CD4-positive, alpha-beta T cell (primary cell): ENCODE data around the gene MTM1. TPM values are rescaled to one million over a fixed set of nuclear protein-coding genes. Genes with fewer than 3 reads are reported as not detected.

Experiments used
- ATAC-seq: fragments of 200-7000 bp; cut with Tn5 transposase; one replicate; pipeline ENCODE4 v1.10.0; 2022; ENCODE audit warnings: mild to moderate bottlenecking; ENCODE audit not compliant: poor library complexity
- CTCF ChIA-PET: fragments of 350-600 bp; sonication (Branson Sonifier 250); formaldehyde crosslinking; loops from one replicate; lab custom pipeline; 2021; ENCODE audit warnings: antibody characterized with exemption, inconsistent platforms; lab: Charles Lee
- POLR2A ChIA-PET: fragments of 350-600 bp; sonication (Branson Sonifier 250); formaldehyde crosslinking; loops from one replicate; lab custom pipeline; 2021; ENCODE audit warnings: antibody characterized with exemption, inconsistent platforms; lab: Charles Lee
- DNase-seq, 14 experiments: peaks; one replicate each; pipeline ENCODE4 v3.0.0-alpha.2; 2013 to 2020; ENCODE audit warnings: mixed read lengths in 2 of 14
- H3K27ac ChIP-seq, 2 donors: one replicate each; pipeline versions ENCODE4 v1.5.1 to v1.7.0; 2013; ENCODE audit warnings: low read length in 2 of 2, low read depth in 1 of 2, mild to moderate bottlenecking in 1 of 2
- H3K27me3 ChIP-seq, 2 experiments: 1 replicate in 1 of 2; 2 replicates in 1 of 2; pipeline versions ENCODE4 v1.6.1 to v1.7.0; 2013; ENCODE audit warnings: low read length in 2 of 2, control low read depth in 1 of 2, mild to moderate bottlenecking in 1 of 2, moderate library complexity in 1 of 2; ENCODE audit not compliant: insufficient read depth in 2 of 2, control insufficient read depth in 1 of 2
- H3K36me3 ChIP-seq: one replicate; pipeline ENCODE4 v1.6.1; 2013; ENCODE audit warnings: low read length, control low read depth; ENCODE audit not compliant: insufficient read depth
- H3K4me1 ChIP-seq: one replicate; pipeline ENCODE4 v1.6.1; 2013; ENCODE audit warnings: low read length, control low read depth; ENCODE audit not compliant: insufficient read depth
- H3K4me3 ChIP-seq: one replicate; pipeline ENCODE4 v1.5.1; 2013; ENCODE audit warnings: mild to moderate bottlenecking, low read length, moderate library complexity
- H3K9me3 ChIP-seq, 2 experiments: 1 replicate in 1 of 2; 2 replicates in 1 of 2; pipeline versions ENCODE4 v1.6.1 to v1.7.0; 2013; ENCODE audit warnings: low read length in 2 of 2, mild to moderate bottlenecking in 2 of 2, control low read depth in 1 of 2, moderate library complexity in 1 of 2; ENCODE audit not compliant: control insufficient read depth in 1 of 2, insufficient read depth in 1 of 2
- H3K27ac Mint-ChIP-seq: one replicate; pipeline ENCODE4 v1.8.0; 2020; ENCODE audit warnings: mixed read lengths
- H3K27me3 Mint-ChIP-seq: one replicate; pipeline ENCODE4 v1.8.0; 2021; ENCODE audit warnings: mixed read lengths
- H3K36me3 Mint-ChIP-seq: one replicate; pipeline ENCODE4 v1.8.0; 2021; ENCODE audit warnings: low read depth, mixed read lengths
- H3K4me1 Mint-ChIP-seq: one replicate; pipeline ENCODE4 v1.8.0; 2021; ENCODE audit warnings: low read depth, mixed read lengths
- H3K4me3 Mint-ChIP-seq: one replicate; pipeline ENCODE4 v1.8.0; 2020; ENCODE audit warnings: mild to moderate bottlenecking, mixed read lengths
- H3K9me3 Mint-ChIP-seq: one replicate; pipeline ENCODE4 v1.8.0; 2020; ENCODE audit warnings: mixed read lengths
- CTCF ChIP-seq: fragments of 200-600 bp; IDR thresholded peaks from one replicate; pipeline ENCODE4 v1.8.0; 2022; ENCODE audit warnings: antibody characterized with exemption, mild to moderate bottlenecking
- intact Hi-C, 2 experiments: fragments of 100-400 bp; cut with DNase I in 1 of 2; cut with micrococcal nuclease in 1 of 2; formaldehyde crosslinking; loops; one replicate each; pipeline versions ENCODE4 v1.15.1 to v1.9.0; 2023 to 2025; cut with DNase I, micrococcal nuclease
- total RNA-seq, 174 experiments: library from RNA in 2 of 174; stranded (reverse) in 2 of 174; gene quantifications; one replicate each; pipeline ENCODE4 v1.2.3 and lab custom pipeline; 2021 to 2026

Gene MTM1
- total RNA-seq, 2 experiments from 2014 or later = 20.6 to 26.9 TPM

- intact Hi-C loops = loop anchor here in 1 of 2 experiments (2.0 kb wide), 1 partner anchor 36 kb away; no protein-coding TSS in a partner anchor
- no peaks in the 10 kb centered on the region for H3K36me3 ChIP-seq
- no peak for TF ChIP-seq CTCF
- no peaks in the 10 kb centered on the region for H3K36me3 Mint-ChIP-seq
- H3K4me1 ChIP-seq = no peaks in the 10 kb centered on the region
- peaks cover 6% of the 10 kb centered on the region for H3K9me3 Mint-ChIP-seq
- ATAC-seq (no peak), DNase-seq (no peak)
- no peak overlapping the region for H3K27ac ChIP-seq
- no peak overlapping the region for H3K27ac Mint-ChIP-seq
- ChIA-PET CTCF (no interaction called here), POLR2A (no interaction called here)
- no peaks in the 10 kb centered on the region for H3K9me3 ChIP-seq
- no peaks in the 10 kb centered on the region for H3K27me3 ChIP-seq
- H3K27me3 Mint-ChIP-seq = no peaks in the 10 kb centered on the region
- no peaks in the 10 kb centered on the region for H3K4me1 Mint-ChIP-seq
- no peak overlapping the region for H3K4me3 Mint-ChIP-seq
- no peak overlapping the region for H3K4me3 ChIP-seq
Observed at GRCh38 chrX:150530821-150531220, 37.6 kb upstream of the MTM1 start.

- no peak for TF ChIP-seq CTCF
- Mint-ChIP-seq H3K27me3 (no peaks in the 10 kb centered on the region), H3K9me3 (peaks cover 6% of the 10 kb centered on the region), H3K4me3 (no peak overlapping the region), H3K27ac (no peak overlapping the region), H3K36me3 (no peaks in the 10 kb centered on the region), H3K4me1 (no peaks in the 10 kb centered on the region)
- DNase-seq (no peak), ATAC-seq (no peak)
- intact Hi-C loops = loop anchor here in 1 of 2 experiments (2.0 kb wide), 1 partner anchor 37 kb away; no protein-coding TSS in a partner anchor
- Histone ChIP-seq H3K4me1 (no peaks in the 10 kb centered on the region), H3K9me3 (no peaks in the 10 kb centered on the region), H3K36me3 (no peaks in the 10 kb centered on the region), H3K4me3 (no peak overlapping the region), H3K27ac (no peak overlapping the region), H3K27me3 (no peaks in the 10 kb centered on the region)
- ChIA-PET POLR2A (no interaction called here), CTCF (no interaction called here)
Observed at GRCh38 chrX:150531467-150531866, 37.0 kb upstream of the MTM1 start.

- ATAC-seq (no peak), DNase-seq (no peak)
- CTCF ChIA-PET = no interaction called here
- Histone ChIP-seq H3K27ac (no peak overlapping the region), H3K36me3 (no peaks in the 10 kb centered on the region), H3K4me1 (no peaks in the 10 kb centered on the region), H3K4me3 (no peak overlapping the region), H3K9me3 (peaks cover 0 to 5% of the 10 kb centered on the region in 2 experiments), H3K27me3 (no peaks in the 10 kb centered on the region)
- intact Hi-C loops = no loop called here
- no peaks in the 10 kb centered on the region for H3K27me3 Mint-ChIP-seq
- H3K36me3 Mint-ChIP-seq = no peaks in the 10 kb centered on the region
- peaks cover 6% of the 10 kb centered on the region for H3K9me3 Mint-ChIP-seq
- H3K4me3 Mint-ChIP-seq = no peak overlapping the region
- POLR2A ChIA-PET = no interaction called here
- no peak for TF ChIP-seq CTCF
- no peak overlapping the region for H3K27ac Mint-ChIP-seq
- no peaks in the 10 kb centered on the region for H3K4me1 Mint-ChIP-seq
Observed at GRCh38 chrX:150533863-150534262, 34.6 kb upstream of the MTM1 start.
